Kidney epithelial cell (primary cell): ENCODE results near the gene SEC14L6. TPM values are rescaled to one million over a fixed set of nuclear protein-coding genes. Genes with fewer than 3 reads are reported as not detected.

ENCODE experiments used
- DNase-seq: peaks from one replicate; pipeline ENCODE4 v3.0.0-alpha.2; 2010; ENCODE audit warnings: low read depth
- H3K27me3 ChIP-seq: 2 replicates; pipeline ENCODE4 v1.6.0; 2011; ENCODE audit warnings: low read length; ENCODE audit not compliant: control insufficient read depth, insufficient read depth
- H3K36me3 ChIP-seq: 2 replicates; pipeline ENCODE4 v1.5.1; 2011; ENCODE audit warnings: low read length; ENCODE audit not compliant: control insufficient read depth, insufficient read depth
- H3K4me3 ChIP-seq: 2 replicates; pipeline ENCODE4 v1.5.1; 2011; ENCODE audit warnings: low read depth, mild to moderate bottlenecking, control low read depth, low read length
- total RNA-seq: library from RNA; depleted of rRNA; stranded (reverse); fragments of >200 nt; gene quantifications from 2 replicates; pipeline ENCODE4 v1.2.3, GENCODE V29; 2015
- TF ChIP-seq, protein P1 (sequence below): IDR thresholded peaks from 2 replicates; pipeline ENCODE4 v1.5.1; 2011; ENCODE audit warnings: mild to moderate bottlenecking, moderate library complexity, low read length, control low read depth, inconsistent platforms; ENCODE audit not compliant: insufficient read depth, poor library complexity, severe bottlenecking

SEC14L6 gene
- total RNA-seq, 1 donor from 2014 or later: 3.7 TPM

DNA sequence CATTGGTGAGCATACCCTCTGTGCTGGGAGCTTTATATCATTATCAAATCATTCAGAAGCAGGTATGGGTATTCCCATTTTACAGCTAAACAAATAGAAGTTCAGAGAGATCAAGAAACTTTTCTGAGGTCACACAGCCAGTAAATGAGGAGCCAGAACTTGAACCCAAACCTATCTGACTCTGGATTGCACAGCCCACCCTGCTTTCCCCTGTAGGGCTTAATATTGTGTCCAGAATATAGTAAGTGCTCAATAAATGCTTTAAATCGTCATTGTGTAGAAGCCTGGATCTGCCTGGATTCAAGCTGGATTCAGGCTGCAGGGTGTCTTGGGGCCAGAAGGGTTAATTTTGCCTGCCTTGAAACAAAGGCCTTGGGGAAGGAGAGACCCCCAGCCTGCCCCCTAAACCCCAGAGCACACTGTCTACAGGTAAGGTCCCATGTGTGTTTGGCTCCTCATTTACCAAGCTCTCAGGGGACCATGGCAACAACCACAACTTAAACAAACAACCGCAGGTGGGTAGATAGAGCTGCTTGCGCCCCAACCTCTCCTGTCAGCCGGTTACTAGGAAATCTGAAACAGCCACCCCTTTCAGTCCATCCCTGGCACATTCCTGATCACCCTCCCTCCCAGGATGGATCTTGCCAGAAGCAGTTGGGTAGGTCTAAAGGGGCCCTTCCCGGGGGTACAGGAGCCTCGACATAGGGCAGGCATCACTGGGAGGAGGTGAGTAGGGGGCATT lies 71.7 kb downstream of the SEC14L6 start:
- H3K4me3 ChIP-seq: no peak overlapping the region
- no peak for DNase-seq
- no peaks in the 10 kb centered on the region for H3K36me3 ChIP-seq
- peaks cover 7% of the 10 kb centered on the region for H3K27me3 ChIP-seq
- TF ChIP-seq, protein P1, sequence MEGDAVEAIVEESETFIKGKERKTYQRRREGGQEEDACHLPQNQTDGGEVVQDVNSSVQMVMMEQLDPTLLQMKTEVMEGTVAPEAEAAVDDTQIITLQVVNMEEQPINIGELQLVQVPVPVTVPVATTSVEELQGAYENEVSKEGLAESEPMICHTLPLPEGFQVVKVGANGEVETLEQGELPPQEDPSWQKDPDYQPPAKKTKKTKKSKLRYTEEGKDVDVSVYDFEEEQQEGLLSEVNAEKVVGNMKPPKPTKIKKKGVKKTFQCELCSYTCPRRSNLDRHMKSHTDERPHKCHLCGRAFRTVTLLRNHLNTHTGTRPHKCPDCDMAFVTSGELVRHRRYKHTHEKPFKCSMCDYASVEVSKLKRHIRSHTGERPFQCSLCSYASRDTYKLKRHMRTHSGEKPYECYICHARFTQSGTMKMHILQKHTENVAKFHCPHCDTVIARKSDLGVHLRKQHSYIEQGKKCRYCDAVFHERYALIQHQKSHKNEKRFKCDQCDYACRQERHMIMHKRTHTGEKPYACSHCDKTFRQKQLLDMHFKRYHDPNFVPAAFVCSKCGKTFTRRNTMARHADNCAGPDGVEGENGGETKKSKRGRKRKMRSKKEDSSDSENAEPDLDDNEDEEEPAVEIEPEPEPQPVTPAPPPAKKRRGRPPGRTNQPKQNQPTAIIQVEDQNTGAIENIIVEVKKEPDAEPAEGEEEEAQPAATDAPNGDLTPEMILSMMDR: no peak

DNA sequence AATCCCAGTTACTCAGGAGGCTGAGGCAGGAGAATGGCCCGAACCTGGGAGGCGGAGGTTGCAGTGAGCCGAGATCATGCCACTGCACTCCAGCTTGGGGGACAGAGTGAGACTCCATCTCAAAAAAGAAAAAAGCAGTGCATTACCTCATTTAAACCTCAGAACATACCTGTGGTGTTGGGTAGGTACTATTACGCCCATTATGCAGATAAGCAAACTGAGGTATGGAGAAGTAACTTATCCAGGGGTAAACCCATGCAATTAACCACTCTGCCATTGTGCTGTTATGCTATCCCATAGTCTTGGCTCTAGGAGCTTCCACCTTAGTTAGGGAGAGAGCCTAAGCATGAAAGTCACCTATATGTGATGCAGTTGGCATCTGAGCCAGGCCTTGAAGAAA lies 72.4 kb downstream of the SEC14L6 start:
- peaks cover 7% of the 10 kb centered on the region for H3K27me3 ChIP-seq
- TF ChIP-seq, protein P1: no peak
- no peak overlapping the region for H3K4me3 ChIP-seq
- no peak for DNase-seq
- no peaks in the 10 kb centered on the region for H3K36me3 ChIP-seq

DNA sequence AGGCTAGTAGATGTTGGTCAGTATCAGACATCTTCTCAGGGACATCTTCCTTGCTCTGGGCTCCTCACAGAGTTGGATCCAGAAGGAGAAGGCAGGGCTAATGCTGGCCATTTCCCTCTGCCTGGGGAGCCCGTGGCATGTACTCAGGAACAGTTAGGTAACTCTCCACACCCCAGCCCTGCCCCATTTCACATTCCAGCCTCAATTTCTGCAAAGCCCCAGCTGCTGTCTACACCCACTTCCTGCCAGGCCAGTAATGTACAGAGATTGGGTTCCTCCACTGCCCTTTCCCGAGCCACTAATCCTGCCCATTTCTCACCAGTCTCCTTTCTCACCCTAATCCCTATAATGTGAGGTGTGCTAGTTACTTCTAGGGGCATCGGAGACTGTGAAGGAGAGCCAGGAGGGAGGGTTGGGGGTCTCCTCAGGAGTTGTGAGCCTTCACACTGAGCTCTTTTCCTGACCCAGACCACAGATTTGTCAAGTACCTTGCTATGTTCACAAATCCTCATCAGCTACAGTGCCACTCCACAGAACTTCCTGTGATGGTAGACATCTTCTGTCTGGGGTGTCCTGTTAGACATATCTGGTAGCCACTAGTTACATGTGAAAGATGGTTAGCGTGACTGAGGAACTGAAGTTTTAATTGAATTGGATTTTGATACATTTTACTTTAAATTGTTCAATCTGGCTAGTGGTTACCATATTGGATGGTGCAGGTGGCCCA lies 73.4 kb downstream of the SEC14L6 start:
- Histone ChIP-seq H3K36me3 (no peaks in the 10 kb centered on the region), H3K4me3 (no peak overlapping the region), H3K27me3 (peaks cover 9% of the 10 kb centered on the region)
- no peak for DNase-seq
- TF ChIP-seq, protein P1: no peak

Other genes with a start within 250 kb of the SEC14L6 start
- 21.6 and 23.9 TPM in 2 replicates for gene TBC1D10A, start 219.8 kb downstream of the SEC14L6 start, total RNA-seq
- gene SF3A1, start 189.8 kb downstream of the SEC14L6 start, total RNA-seq: 50.2 and 54.8 TPM in 2 replicates
- 13.1 and 14.6 TPM in 2 replicates for gene CCDC157, start 189.7 kb downstream of the SEC14L6 start, total RNA-seq
- 26.9 and 34.2 TPM in 2 replicates for gene RNF215, start 159.3 kb downstream of the SEC14L6 start, total RNA-seq
- gene SEC14L2, start 149.7 kb downstream of the SEC14L6 start, total RNA-seq: 31.7 and 36.0 TPM in 2 replicates
- gene MTFP1, start 121.0 kb downstream of the SEC14L6 start, total RNA-seq: 36.4 and 43.4 TPM in 2 replicates
- not detected in 2 replicates for gene SEC14L3, start 74.7 kb downstream of the SEC14L6 start, total RNA-seq
- 0.08 TPM in 1 of 2 replicates, not detected in the other for gene SEC14L4, start 41.0 kb downstream of the SEC14L6 start, total RNA-seq
- 2.5 and 4.0 TPM in 2 replicates for gene GAL3ST1, start 27.9 kb upstream of the SEC14L6 start, total RNA-seq
- 93.9 and 99.0 TPM in 2 replicates for gene PES1, start 45.2 kb upstream of the SEC14L6 start, total RNA-seq
- gene TCN2, start 60.4 kb upstream of the SEC14L6 start, total RNA-seq: 6.5 and 6.7 TPM in 2 replicates
- 8.3 and 14.9 TPM in 2 replicates for gene SLC35E4, start 89.0 kb upstream of the SEC14L6 start, total RNA-seq
- 11.0 and 16.2 TPM in 2 replicates for gene DUSP18, start 121.1 kb upstream of the SEC14L6 start, total RNA-seq
- 5.0 and 6.2 TPM in 2 replicates for gene OSBP2, start 148.1 kb upstream of the SEC14L6 start, total RNA-seq